A549 (cell line): ENCODE measurements around the gene NPLOC4.

Source experiments
- EP300 ChIP-seq, 2 experiments: fragments of >200 bp; sonication (Bioruptor Twin); formaldehyde crosslinking; IDR thresholded peaks; 2 replicates in 1 of 2; 3 replicates in 1 of 2; pipeline ENCODE4 v1.6.1; 2016 to 2017
- NPAS2 ChIP-seq: fragments of 250-450 bp; sonication (Bioruptor Pico); IDR thresholded peaks from 2 replicates; pipeline ENCODE4 v1.8.0; 2022; ENCODE audit warnings: mild to moderate bottlenecking, moderate library complexity, borderline replicate concordance
- POLR2A ChIP-seq: IDR thresholded peaks from 2 replicates; pipeline ENCODE4 v1.6.1; 2012; ENCODE audit warnings: mild to moderate bottlenecking, low read length
- RAD21 ChIP-seq, 2 experiments: fragments of >200 bp in 1 of 2; sonication (Bioruptor Twin) in 1 of 2; formaldehyde crosslinking in 1 of 2; IDR thresholded peaks in 1 of 2; conservative IDR thresholded peaks in 1 of 2; 2 replicates in 1 of 2; 3 replicates in 1 of 2; pipeline ENCODE4 v1.6.1; 2012 to 2018; ENCODE audit warnings: inconsistent platforms in 1 of 2
- RCOR1 ChIP-seq: fragments of 150-350 bp; IDR thresholded peaks from 2 replicates; pipeline ENCODE4 v1.6.1; 2014; ENCODE audit warnings: antibody characterized with exemption, low read length, low read depth
- RFX5 ChIP-seq: fragments of 450-650 bp; IDR thresholded peaks from 2 replicates; pipeline ENCODE4 v1.7.1; 2014; ENCODE audit warnings: antibody characterized with exemption, mild to moderate bottlenecking, moderate library complexity
- SMC3 ChIP-seq: fragments of >200 bp; sonication (Bioruptor Twin); formaldehyde crosslinking; IDR thresholded peaks from 3 replicates; pipeline ENCODE4 v1.6.1; 2018; ENCODE audit warnings: inconsistent platforms
- ZFP36 ChIP-seq: fragments of 450-650 bp; IDR thresholded peaks from 2 replicates; pipeline ENCODE4 v1.6.1; 2014; ENCODE audit warnings: borderline replicate concordance; ENCODE audit not compliant: partially characterized antibody
- TF ChIP-seq, protein P1 (sequence below): fragments of >200 bp; sonication (Bioruptor Twin); formaldehyde crosslinking; IDR thresholded peaks from 3 replicates; pipeline ENCODE4 v1.5.1; 2016
- TF ChIP-seq, protein P2 (sequence below): fragments of 250-450 bp; sonication (Bioruptor Pico); IDR thresholded peaks from 2 replicates; pipeline ENCODE4 v1.5.0; 2020; ENCODE audit warnings: low read depth, mild to moderate bottlenecking, moderate library complexity
- TF ChIP-seq, protein P3 (sequence below): fragments of 200-600 bp; sonication (generic); IDR thresholded peaks from 2 replicates; pipeline ENCODE4 v1.6.1; 2016; ENCODE audit warnings: antibody characterized with exemption, mild to moderate bottlenecking, moderate library complexity

DNA sequence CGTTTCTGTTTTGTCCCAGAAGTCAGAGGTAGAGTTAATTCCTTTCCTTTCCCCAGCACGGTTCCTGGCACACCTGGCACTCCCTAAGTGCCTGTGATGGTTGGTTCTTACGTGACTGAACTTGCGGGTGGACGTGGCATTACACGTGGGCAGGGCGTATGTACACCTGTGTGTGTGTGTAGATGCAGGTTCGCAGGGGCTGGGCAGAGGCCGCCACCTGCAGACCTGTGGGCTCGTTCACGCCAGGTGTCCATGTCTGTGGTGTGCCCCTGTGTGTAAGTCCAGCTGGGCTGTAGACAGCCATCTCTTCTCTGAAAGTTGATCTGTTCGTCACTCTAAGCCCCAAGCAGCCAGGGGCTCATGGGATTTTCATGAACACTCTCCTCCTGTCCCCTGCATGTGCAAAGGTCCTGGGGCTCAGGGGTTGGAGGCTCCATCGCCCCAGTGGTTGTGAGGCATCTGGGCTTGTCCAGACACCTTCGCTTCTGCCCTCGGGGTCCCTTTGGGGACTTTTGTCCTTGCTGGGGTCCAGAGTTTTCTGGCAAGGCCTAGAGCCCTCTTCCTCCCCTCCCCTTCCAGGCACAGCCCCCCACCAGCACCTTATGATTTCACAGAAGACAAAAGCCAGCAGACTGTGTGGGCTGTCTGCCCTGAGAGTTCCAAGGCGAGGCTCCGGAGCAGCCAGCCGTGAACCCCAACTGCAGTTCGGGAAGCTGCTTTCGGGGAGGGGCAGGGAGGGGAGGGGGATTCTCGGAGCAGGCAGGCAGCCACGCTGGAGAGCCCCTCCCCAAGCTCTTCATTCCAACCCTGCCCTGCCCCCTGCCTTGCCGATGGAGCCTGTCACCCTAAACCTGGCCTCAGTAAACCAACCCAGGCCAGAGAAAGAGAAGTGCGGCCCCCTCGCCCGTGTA is 114.2 kb downstream of the NPLOC4 start:
- TF ChIP-seq, protein P1, sequence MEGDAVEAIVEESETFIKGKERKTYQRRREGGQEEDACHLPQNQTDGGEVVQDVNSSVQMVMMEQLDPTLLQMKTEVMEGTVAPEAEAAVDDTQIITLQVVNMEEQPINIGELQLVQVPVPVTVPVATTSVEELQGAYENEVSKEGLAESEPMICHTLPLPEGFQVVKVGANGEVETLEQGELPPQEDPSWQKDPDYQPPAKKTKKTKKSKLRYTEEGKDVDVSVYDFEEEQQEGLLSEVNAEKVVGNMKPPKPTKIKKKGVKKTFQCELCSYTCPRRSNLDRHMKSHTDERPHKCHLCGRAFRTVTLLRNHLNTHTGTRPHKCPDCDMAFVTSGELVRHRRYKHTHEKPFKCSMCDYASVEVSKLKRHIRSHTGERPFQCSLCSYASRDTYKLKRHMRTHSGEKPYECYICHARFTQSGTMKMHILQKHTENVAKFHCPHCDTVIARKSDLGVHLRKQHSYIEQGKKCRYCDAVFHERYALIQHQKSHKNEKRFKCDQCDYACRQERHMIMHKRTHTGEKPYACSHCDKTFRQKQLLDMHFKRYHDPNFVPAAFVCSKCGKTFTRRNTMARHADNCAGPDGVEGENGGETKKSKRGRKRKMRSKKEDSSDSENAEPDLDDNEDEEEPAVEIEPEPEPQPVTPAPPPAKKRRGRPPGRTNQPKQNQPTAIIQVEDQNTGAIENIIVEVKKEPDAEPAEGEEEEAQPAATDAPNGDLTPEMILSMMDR = no peak
- no peak for TF ChIP-seq EP300 (IDR thresholded peaks at IDR 0.05)
- TF ChIP-seq, protein P2, sequence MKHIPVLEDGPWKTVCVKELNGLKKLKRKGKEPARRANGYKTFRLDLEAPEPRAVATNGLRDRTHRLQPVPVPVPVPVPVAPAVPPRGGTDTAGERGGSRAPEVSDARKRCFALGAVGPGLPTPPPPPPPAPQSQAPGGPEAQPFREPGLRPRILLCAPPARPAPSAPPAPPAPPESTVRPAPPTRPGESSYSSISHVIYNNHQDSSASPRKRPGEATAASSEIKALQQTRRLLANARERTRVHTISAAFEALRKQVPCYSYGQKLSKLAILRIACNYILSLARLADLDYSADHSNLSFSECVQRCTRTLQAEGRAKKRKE (CRISPR knock-in tag) = no peak
- no peak for TF ChIP-seq NPAS2
- TF ChIP-seq RFX5 = no peak
- TF ChIP-seq RAD21 (conservative IDR thresholded peaks at IDR 0.05 in 1 of 2, IDR thresholded peaks at IDR 0.05 in 1 of 2) = no peak
- no peak for TF ChIP-seq POLR2A
- no peak for TF ChIP-seq SMC3
- TF ChIP-seq ZFP36 = no peak
- TF ChIP-seq, protein P3, sequence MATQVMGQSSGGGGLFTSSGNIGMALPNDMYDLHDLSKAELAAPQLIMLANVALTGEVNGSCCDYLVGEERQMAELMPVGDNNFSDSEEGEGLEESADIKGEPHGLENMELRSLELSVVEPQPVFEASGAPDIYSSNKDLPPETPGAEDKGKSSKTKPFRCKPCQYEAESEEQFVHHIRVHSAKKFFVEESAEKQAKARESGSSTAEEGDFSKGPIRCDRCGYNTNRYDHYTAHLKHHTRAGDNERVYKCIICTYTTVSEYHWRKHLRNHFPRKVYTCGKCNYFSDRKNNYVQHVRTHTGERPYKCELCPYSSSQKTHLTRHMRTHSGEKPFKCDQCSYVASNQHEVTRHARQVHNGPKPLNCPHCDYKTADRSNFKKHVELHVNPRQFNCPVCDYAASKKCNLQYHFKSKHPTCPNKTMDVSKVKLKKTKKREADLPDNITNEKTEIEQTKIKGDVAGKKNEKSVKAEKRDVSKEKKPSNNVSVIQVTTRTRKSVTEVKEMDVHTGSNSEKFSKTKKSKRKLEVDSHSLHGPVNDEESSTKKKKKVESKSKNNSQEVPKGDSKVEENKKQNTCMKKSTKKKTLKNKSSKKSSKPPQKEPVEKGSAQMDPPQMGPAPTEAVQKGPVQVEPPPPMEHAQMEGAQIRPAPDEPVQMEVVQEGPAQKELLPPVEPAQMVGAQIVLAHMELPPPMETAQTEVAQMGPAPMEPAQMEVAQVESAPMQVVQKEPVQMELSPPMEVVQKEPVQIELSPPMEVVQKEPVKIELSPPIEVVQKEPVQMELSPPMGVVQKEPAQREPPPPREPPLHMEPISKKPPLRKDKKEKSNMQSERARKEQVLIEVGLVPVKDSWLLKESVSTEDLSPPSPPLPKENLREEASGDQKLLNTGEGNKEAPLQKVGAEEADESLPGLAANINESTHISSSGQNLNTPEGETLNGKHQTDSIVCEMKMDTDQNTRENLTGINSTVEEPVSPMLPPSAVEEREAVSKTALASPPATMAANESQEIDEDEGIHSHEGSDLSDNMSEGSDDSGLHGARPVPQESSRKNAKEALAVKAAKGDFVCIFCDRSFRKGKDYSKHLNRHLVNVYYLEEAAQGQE = no peak
- TF ChIP-seq RCOR1 = no peak
